Thyroid gland (tissue), 4 donors: Measurements from ENCODE around the gene SYNC. TPM values are rescaled to one million over a fixed set of nuclear protein-coding genes. Genes with fewer than 3 reads are reported as not detected.
"Not testable (repeated sequence)": the region's sequence is repeated elsewhere in the genome, so short reads cannot be mapped to it uniquely, and the experiment has no call there.

Experiments
- DNase-seq, 2 donors: peaks; one replicate each; pipeline ENCODE4 v3.0.0-alpha.2; 2019
- H3K27ac ChIP-seq, 3 donors: fragments of 200-600 bp; sonication (generic); 1 replicate in 2 of 3; 2 replicates in 1 of 3; pipeline ENCODE4 v1.5.1; 2016 to 2019; ENCODE audit warnings: mild to moderate bottlenecking in 1 of 3, moderate library complexity in 1 of 3
- H3K27me3 ChIP-seq: fragments of 200-600 bp; sonication (generic); one replicate; pipeline ENCODE4 v1.5.1; 2019
- H3K36me3 ChIP-seq, 2 donors: fragments of 200-600 bp; sonication (generic); one replicate each; pipeline ENCODE4 v1.5.1; 2016 to 2019
- H3K4me1 ChIP-seq, 2 donors: fragments of 200-600 bp; sonication (generic); one replicate each; pipeline ENCODE4 v1.5.1; 2017 to 2019
- H3K4me3 ChIP-seq, 3 donors: fragments of 200-600 bp; sonication (generic); replicated peaks in 1 of 3; 1 replicate in 2 of 3; 2 replicates in 1 of 3; pipeline ENCODE4 v1.5.1; 2016; ENCODE audit warnings: mild to moderate bottlenecking in 1 of 3
- H3K9me3 ChIP-seq: fragments of 200-600 bp; sonication (generic); one replicate; pipeline ENCODE4 v1.5.1; 2017
- CTCF ChIP-seq, 6 experiments: fragments of 200-600 bp in 3 of 6; fragments of 450-650 bp in 3 of 6; sonication (generic) in 3 of 6; IDR thresholded peaks; one replicate each; pipeline ENCODE4 v1.5.1; 2016 to 2019; ENCODE audit warnings: antibody characterized with exemption in 6 of 6, mild to moderate bottlenecking in 2 of 6, inconsistent platforms in 1 of 6, moderate library complexity in 1 of 6
- POLR2A ChIP-seq, 2 donors: fragments of 450-650 bp; IDR thresholded peaks; one replicate each; pipeline ENCODE4 v1.6.1; 2017; ENCODE audit warnings: antibody characterized with exemption in 2 of 2, mild to moderate bottlenecking in 2 of 2, moderate library complexity in 1 of 2
- WGBS, 2 donors: methylation state at CpG; one replicate each; pipeline ENCODE4 v1.1.5; 2017; 5-methylcytosine and 5-hydroxymethylcytosine counted together
- intact Hi-C: fragments of 100-400 bp; cut with DNase I; formaldehyde crosslinking; loops from one replicate; pipeline ENCODE4 v1.15.1; 2023
- total RNA-seq, 4 donors: library from RNA; depleted of rRNA; stranded (reverse); fragments of >200 nt; gene quantifications; one replicate each; pipeline ENCODE4 v1.2.3, GENCODE V29; 2016

SYNC gene
- total RNA-seq, 4 donors from 2014 or later: 7.3 to 13.7 (median 7.7) TPM

GRCh38 chr1:32644426-32644825 lies 58.1 kb downstream of the SYNC start:
- H3K9me3 ChIP-seq: no peaks in the 10 kb centered on the region

GRCh38 chr1:32642292-32642827 lies 60.2 kb downstream of the SYNC start:
- H3K4me1 ChIP-seq, H3K27me3 ChIP-seq, H3K36me3 ChIP-seq, DNase-seq, H3K4me3 ChIP-seq, intact Hi-C loops, H3K27ac ChIP-seq, H3K9me3 ChIP-seq: not testable (repeated sequence)
- WGBS, 2 donors: 76 to 77% methylated on average over 8 of the region's 8 CpGs

More at GRCh38 chr1:32644426-32644825, 58.1 kb downstream of the SYNC start:
- 90 to 94% methylated on average over 4 of the region's 4 CpGs for WGBS, 2 donors
- no peak overlapping the region for H3K27ac ChIP-seq
- H3K36me3 ChIP-seq: no peaks in the 10 kb centered on the region
- H3K4me1 ChIP-seq: peaks cover 4 to 18% of the 10 kb centered on the region in 2 donors
- no peak overlapping the region for H3K4me3 ChIP-seq
- H3K27me3 ChIP-seq: no peaks in the 10 kb centered on the region
- TF ChIP-seq CTCF (IDR thresholded peaks at IDR 0.05) (no peak), POLR2A (IDR thresholded peaks at IDR 0.05) (no peak)
- intact Hi-C loops: no loop called here
- no peak for DNase-seq

- TF ChIP-seq CTCF (IDR thresholded peaks at IDR 0.05): no peak
- TF ChIP-seq POLR2A (IDR thresholded peaks at IDR 0.05): no peak
- H3K4me1 ChIP-seq: no peaks in the 10 kb centered on the region
- no peak overlapping the region for H3K4me3 ChIP-seq
- intact Hi-C loops: no loop called here
- 91 to 93% methylated on average over 1 of the region's 1 CpG for WGBS, 2 donors
- no peaks in the 10 kb centered on the region for H3K27me3 ChIP-seq
- H3K36me3 ChIP-seq: no peaks in the 10 kb centered on the region
- no peak overlapping the region for H3K27ac ChIP-seq
- no peak for DNase-seq
- H3K9me3 ChIP-seq: no peaks in the 10 kb centered on the region
Measured at GRCh38 chr1:32639489-32640075, 63.0 kb downstream of the SYNC start.

- Histone ChIP-seq H3K27ac (no peak overlapping the region), H3K9me3 (no peaks in the 10 kb centered on the region), H3K27me3 (no peaks in the 10 kb centered on the region), H3K4me1 (no peaks in the 10 kb centered on the region), H3K36me3 (peaks cover 0 to 4% of the 10 kb centered on the region in 2 donors), H3K4me3 (no peak overlapping the region)
- 85 to 89% methylated on average over 16 of the region's 16 CpGs for WGBS, 2 donors
- DNase-seq: no peak
- intact Hi-C loops: no loop called here
- TF ChIP-seq CTCF (IDR thresholded peaks at IDR 0.05) (no peak), POLR2A (IDR thresholded peaks at IDR 0.05) (no peak)
Measured at GRCh38 chr1:32636914-32637645, 65.5 kb downstream of the SYNC start.

- WGBS, 2 donors: 90 to 94% methylated on average over 8 of the region's 8 CpGs
- H3K4me3 ChIP-seq: no peak overlapping the region
- H3K36me3 ChIP-seq: peaks cover 0 to 5% of the 10 kb centered on the region in 2 donors
- H3K9me3 ChIP-seq: no peaks in the 10 kb centered on the region
- no peaks in the 10 kb centered on the region for H3K27me3 ChIP-seq
- intact Hi-C loops: no loop called here
- H3K4me1 ChIP-seq: no peaks in the 10 kb centered on the region
- DNase-seq: no peak
- no peak overlapping the region for H3K27ac ChIP-seq
- TF ChIP-seq CTCF (IDR thresholded peaks at IDR 0.05) (no peak), POLR2A (IDR thresholded peaks at IDR 0.05) (no peak)
Measured at GRCh38 chr1:32635508-32636277, 66.9 kb downstream of the SYNC start.
